ENCODE measurements around the gene SORCS2.

The SORCS2 gene

DNA sequence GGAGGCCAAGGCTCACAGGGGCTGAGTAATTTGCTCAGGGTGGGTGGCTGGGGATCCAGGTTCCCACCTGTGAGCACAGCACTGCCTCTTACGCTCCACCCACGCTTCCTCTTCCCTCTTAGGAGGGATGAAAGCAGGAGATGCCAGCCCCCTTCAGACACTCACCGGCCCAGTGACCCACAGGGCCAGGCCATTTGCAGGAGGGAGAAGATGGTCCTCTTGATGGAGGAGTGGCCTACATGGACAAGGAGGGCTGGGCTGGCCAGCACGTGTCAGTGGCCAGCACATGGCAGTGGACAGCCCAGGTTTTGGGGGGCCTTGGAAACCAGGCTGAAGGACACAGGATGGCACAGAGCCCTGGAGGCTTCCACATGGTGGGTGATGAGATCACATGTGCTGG is 350.4 kb downstream of the SORCS2 start:
- DNase-seq = no peak

DNA sequence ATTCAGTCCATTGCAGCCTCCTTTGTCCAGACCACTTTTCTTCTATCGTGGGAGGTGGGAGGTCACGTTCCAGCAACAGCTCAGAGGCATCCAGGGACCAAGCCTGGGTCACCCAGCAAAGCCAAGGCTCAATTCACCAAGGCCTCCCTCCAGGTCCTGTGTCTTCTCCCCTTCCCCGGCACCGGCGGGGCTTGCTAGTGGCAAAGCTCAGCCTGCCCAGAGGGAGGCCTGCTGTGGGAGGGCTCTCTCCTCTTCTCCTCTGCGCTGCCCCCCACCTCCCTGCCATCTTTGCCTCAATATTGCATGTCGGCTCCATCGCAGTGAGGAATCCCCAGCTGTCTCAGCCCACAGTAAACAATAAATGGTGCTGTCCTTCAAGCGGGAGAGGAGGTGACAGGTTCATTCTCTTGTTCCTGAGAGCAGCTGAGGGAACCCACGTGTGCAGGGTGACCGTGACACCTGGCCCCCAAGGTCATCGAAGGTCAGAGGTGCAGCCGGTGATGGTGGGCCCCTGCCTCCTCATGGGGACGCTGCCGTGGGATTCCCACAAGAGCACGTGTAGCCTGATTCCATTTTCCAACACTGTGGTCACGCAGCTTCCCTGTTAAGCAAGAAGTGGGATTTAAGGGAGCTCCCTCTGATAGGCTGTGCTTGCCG is 353.9 kb downstream of the SORCS2 start:
- no peak for DNase-seq

DNA sequence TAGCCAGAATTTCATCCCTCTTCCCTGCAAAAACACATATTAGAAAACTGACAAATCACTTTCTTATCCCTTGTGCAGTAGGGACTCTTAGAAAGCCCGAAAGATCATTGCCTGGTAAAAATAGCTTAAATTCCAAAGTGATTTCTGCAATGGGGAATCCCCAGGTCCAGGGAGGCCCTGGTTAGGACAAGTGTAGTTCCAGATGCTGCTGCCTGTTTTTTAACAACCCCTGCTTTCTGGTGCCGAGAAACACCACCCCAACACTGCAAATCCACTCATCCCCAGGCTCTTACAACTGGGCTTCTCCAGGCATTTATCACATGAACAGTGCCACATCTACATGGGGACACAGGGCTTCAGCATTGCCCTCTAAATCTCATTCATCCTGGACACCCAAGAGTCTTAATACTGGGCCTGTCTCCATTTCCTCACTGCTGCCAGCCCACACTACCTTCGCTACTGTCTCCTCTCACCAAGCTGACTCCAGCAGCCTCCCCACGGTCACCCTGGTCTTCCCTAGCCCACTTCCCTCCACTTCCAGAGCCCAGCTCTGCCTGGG is 354.6 kb downstream of the SORCS2 start:
- DNase-seq = no peak

DNA sequence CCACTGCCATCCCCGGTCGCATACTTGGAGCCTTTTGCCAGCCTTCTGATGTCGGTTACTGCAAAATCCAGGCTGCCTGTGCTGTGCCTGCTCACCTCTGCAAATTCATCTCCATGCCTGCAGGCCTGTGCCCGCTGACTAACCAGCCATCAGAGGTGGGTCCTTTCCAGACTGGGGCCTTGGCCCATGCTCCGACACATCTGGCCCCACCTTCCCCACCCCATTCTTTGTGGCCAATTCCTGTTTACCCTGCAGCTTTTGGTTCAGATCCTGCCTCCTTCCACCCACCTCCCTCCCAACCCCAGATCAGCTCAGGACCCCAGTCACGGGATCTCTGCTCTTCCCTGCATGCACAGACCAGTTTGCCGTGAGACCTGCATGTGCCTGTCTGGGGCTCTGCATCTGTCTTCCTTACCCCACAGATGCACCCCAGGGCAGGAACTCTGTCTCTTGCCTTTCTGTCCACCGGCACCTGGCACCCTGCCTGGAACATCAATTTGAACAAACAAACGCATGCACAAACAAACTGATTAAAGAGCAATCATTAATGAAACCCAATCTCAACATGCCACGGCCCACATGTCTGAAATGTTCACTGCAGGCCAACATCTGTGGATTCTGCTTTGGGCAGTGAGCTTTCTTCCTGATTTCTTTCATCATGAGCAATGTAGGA is 355.2 kb downstream of the SORCS2 start:
- peak; percentile 49 for DNase-seq

DNA sequence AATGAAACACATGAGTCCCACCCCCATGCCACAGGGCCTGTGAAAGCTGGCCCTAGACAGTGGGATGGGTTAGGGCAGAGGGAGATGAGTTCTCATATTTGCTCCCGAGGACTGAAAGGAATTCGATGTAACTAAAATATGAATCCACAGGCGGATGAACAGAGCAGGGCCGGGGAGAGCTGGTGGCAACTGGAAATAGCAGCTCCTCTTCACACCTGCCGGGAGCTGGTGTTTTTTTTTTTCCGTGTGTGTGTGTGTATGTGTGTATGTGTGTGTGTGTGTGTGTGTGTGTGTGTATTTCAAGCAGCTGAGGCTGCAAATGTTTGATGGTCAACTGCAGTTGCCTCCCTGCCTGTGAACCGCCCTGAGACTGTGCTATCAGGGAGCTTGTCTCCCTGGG is 357.5 kb downstream of the SORCS2 start:
- no peak for DNase-seq

DNA sequence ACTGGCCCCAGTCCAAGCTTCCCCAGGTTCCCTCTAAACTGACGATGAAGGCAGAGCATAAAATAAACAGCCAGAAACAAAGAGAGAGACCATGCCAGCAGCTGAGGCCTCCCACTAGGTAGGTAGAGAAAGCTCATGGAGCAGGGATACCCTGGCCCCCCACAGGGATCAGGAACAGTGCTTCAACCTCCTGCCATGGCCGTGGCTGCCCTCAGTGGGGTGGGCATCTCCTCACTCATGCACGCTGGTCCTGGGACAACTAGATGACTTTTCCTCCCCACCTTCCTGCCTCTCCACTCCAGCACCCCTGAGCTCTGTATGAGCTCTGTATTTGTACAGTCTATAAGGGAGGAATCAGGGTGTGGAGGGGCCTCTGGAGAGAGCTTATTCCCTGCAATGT is 360.1 kb downstream of the SORCS2 start:
- no peak for DNase-seq

DNA sequence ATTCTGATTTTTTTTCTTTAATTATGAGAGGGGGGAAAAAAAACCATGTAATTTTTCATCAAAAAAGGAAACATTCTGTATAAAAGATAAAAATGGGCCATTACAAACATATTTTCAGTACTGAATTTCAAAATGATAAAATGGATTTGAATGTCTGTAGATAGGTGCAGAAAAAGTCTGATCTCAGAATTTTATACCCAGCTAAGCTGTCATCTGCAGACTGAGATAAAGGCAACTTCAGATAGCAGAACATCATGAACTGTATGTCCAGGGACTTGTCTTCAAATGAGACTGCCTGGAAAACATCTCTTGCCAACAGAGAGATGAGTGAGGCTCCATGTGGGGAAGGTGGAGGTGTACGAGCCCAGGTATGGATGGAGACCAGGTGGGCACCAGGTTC is 360.9 kb downstream of the SORCS2 start:
- DNase-seq = no peak

DNA sequence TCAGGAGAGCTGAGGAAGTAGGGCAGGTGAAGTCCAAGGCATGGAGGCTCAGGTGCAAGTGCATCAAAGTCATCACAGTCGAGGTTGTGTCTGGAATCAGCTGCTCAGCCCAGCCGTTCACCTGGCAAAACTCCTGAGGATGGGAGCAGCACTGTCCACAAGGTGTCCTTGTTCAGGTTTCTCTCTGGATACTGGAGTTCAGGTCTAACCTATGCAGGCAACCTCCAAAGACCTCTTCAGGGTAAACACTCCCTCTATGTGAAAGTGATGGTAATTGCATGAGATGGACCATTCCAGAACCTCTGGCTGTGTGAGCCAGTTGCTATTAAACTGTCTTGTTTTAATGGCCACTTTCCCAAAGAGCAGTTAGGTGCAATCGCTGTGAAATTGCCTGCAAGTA is 362.6 kb downstream of the SORCS2 start:
- no peak for DNase-seq

DNA sequence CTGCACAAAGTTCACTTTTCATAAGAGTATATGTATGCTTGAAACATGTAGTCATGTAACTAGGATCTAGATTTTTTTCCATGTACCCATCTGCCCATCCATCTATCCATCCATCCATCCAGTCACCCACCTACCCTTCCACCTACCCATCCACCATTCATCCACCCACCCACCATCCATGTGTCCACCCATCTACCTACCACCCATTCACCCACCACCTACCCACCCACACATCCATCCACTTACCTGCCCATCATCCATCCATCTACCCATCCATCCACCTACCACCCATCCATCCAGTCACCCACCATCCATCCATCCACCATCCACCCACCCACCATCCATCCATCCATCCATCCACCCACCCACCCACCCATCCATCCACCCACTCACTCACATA is 364.2 kb downstream of the SORCS2 start:
- no peak for DNase-seq

DNA sequence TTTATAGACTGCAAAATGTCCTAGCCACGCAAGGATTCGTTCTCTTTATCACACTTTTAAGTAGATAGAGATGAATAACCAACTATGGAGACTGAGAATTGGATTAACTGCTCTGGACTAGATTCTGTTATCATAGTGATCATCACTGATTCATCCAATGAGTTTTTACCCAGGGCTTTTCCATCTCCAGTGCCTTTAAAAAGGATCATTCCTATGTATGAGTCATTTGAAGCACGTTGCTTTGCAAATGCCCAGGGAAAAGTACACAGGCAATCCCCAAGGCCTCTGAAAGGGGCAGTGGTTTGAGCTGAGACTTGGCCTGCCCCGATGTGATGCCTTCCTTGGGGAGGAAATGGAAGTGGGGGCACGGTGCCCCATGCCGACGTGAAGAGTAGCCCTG is 365.1 kb downstream of the SORCS2 start:
- DNase-seq = no peak

DNA sequence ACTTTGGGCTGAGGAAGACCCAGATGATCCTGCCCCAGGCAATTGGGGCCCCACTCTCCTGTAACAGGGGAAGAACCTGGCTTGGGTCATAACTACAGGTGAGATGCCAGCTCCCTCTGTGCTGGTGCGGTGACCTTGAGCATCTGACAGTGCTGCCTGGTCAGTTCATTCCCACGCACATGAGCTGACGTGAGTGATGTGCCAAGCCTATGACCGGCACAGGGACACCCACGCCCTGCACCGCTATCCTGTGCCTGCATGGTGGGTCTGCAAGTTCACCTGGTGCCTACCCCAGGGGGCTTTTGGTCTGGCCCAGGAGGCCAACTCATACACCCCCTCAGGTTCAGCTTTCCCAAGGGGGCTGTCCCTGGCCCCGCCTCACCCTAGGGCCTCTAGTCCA is 366.1 kb downstream of the SORCS2 start:
- DNase-seq = no peak

DNA sequence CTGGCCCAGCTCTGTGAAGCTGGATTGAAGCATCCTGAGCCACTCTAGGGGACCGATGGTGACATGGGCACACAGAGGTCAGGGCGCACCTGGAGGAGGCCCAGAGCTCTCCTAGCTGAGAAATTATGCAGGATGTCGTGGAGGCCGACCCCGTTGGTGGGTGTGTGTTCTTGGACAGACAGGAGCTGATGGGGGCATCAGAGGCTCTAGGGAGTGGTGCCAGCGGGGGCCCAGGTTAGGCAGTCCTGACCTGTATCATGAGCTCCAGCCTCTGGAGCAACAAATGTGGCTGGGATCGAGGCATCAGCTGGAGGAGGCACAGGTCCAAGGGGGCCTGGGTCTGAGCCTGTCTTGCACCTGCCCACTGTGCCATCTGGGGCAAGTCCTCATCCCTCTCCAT is 367.0 kb downstream of the SORCS2 start:
- DNase-seq = no peak

DNA sequence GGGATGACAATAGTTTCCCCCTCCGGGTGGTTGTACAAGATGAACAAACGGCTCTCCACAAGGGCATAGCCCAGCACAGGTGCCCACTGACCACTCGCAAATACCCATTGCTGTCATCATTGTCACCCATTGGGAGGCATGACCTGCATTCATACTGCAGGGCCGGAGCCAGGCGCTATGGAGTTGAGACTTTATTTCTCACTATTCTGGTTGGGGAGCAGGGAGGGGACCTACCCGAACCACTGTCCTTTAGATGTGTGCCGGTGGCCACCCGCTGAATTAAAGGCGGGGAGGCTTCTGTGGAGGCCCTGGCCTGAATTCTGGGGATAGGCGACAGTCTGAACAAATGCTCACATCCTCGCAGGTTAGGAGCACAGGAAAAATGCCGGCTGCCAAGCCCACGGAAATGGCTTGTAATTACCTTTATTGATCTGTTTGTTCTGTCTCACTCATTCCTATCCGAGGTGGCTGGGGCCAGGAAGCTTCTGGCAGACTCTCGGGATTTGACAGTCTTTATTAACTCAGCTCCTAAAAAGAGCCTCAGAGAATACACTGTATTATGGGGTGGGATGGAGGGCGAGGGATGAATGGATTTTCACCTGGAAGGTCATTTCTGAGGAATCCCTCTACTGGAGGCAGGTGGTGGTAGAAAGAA is 367.5 kb downstream of the SORCS2 start:
- peak; percentile 33 for DNase-seq

DNA sequence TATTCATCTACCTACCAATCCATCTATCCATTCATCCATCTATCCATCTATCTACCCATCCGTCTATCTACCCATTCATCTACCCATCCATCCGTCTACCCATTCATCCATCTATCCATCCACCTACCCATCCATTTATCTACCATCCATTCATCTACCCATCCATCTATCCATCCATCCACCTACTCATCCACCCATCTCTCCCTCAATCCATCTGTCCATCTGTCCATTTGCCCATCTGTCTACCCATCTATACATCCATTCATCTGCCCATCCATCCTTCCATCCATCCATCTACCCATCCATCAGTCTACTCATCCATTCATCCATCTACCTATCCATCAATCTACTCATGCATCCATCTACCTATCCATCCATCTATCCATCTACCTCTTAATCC is 369.2 kb downstream of the SORCS2 start:
- no peak for DNase-seq

DNA sequence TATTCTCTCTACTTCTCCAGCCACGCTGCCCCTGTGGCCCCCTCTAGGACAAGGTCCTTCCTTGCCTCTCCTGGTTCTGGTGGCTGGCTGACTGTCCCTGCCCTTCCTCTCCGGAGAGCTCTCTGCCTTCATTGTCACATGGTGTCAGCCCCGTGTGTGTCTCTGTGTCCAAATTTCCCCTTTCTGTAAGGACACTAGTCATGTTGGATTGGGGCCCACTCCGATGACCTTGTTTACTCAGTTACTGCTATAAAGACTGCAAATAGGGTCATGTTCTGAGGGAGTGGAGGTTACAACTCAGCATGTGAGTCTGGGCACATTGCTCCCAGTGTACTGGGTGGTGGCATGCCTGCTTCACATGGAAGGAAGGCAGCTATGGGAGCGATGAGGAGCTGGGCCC is 371.9 kb downstream of the SORCS2 start:
- DNase-seq = no peak

DNA sequence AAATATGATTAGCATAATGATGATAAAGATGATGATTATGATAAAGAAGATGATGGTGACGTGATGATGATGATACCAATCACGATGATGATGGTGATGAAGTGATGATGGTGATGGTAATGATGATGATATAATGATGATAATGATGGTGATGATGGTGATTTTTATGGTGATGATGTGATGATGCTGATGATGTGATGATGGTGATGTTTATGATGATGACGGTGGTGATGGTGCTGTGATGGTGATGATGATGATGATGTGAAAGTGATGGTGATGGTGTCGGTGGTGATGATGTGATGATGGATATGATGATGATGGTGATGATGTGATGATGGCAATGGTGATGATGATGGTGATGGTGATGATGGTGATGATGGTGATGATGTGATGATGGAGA is 373.1 kb downstream of the SORCS2 start:
- no peak for DNase-seq

DNA sequence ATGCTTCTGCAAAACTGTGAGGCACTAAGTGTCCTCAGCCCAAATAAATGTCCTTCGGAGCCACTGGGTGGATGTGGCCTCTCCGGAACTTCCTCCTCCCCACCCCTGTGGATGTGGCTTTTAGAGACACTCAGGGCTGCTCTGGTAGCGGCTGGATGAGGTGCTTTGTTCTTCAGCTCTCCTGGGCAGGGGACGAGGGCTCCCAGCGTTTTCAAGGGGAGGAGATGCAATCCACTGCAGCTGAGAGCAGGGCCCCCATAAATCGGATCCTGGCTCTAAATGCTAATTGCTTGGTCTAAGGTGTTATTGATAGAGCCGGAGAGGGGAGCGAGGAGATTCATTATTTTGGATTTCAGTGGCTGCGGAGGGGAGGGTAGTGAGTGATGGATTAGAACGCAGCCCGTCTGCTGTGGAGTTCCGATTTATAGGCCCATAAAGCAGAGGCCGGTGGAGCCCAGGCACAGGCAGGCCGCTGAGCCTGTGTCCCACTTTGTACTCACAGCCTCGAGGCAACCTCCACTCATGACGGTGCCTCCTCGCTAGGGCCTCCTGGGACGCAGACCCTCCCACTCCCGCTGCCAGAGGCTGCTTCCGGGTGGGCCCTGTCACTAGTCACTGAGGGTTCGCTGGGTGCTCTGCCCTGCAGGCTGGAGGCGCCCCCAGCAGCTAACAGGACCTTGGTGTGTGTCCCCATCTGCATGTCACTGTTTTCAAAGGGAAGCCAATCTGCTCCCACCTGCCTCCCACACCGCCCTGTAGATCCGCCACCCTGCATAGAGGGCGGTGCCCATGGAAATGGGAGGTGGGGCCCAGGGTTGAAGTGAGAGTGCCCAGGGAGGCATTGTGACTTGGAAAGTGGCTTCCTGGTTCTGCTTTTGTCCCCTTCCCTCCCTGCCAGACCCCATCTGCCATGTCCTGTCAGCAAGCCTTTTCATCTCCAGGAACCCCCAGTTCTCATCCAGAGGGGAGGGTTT is 377.8 kb downstream of the SORCS2 start:
- DNase-seq = no peak

DNA sequence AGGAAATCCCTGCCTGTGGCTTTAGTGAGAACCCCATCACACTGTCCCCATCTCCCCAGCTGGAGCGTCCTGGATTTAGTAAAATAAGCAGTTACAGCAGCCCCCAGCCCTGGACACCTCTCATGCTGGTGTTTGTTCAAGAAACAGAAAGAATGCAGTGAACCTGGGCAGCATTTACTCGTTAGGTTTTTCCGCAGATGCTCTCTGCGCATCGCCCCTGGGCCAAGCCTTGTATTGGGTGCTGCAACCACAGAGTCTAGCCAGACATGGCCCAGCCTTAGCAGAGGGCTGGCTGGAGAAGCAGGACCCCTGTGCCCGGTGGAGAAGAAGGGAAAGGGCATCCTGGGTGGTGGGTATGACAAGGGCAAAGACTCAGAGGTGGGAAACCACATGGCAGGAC is 378.7 kb downstream of the SORCS2 start:
- no peak for DNase-seq

DNA sequence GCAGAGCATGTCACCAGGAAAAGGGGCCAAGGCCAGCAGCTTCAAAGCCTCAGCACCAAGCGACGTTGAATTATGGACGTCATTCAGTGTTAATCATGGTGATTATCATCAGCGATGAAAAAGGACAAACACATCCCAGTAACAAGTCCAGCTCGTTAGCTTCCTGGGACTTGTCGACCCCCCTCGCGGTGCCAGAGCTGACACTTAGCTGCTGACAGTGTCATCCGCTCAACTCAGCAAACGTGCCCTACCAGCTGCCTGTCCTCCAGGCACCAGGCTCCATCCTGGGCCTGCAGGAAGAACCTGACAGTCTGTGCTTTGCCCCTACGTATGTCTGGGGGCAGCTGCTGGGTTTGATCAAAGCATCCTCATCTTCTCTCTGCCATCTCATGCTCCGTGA is 379.4 kb downstream of the SORCS2 start:
- DNase-seq = no peak

DNA sequence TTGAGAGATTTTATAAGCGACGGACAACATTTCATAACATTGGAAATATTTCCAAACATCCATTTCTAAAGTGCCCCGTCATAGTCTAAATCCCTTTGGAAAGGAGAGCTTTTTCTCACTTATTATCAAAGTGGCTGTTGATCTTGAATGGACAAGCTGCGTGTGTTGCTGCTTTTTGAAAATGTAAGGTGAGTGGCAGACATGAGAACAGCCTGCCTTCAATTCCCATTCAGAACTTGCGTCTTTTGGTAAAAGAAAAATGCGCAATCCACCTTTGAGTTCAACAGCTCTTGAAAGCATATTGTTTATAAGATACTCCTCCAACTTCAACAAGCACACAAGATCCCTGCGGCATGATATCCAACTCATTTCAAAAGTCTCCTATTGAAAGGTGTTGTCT is 380.6 kb downstream of the SORCS2 start:
- DNase-seq = no peak

DNA sequence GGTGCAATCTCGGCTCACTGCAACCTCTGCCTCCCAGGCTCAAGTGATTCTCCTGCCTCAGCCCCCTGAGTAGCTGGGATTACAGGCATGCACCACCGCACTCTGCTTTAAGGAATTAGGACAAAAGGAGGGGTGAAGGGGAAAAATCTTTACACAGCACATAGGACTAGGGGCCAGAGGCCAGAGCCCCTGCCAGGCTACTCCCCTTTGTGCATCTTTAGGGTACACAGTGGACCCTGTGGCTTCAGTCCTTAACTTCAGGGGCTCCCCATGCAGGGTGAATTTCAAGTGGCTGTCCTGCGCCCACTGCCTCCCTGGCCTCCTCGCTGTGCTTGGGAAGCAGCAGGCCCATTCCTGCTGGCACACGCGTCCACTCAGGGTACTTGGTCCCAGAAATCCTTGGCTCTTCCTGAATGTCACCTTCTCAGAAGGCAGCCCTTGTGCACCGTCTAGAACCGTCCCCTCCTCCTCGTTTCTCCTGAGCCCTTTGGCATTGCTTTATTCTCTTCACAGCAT is 381.3 kb downstream of the SORCS2 start:
- no peak for DNase-seq

DNA sequence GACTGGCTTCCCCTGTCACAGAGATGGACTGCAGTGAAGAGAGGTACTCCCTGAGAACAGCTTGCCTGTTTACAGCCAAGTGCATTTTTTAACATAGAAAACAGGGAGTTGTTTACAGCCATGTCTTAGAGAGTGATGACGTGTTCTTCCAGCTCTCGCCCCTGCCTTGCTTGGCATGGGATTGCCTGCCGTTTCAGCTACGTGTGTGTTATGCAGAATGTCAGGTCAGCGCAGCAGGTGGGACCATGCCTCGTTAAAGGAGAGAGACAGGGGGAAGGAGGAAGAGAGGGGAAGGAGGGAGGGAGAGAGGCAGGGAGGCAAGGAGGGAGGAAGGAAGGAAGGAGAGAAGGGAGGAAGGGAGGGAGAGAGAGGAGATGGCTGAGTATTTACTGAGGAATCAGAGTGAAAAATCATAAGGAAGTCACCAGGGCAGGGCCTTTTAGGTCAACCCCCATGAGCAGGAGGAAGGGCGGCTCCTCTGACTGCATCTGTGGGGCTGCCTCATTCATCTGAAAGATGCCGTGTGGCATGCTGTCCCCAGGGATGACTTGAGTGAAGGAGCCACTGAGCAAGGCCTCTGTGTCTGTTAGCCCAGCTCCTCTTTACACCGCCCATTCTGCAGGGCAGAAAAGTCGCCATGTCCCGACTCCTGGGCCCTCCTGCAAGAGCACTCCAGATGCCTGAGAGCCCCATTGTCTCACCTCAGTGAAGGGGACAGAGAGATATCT is 382.1 kb downstream of the SORCS2 start:
- no peak for DNase-seq
